CD1c-positive myeloid dendritic cell (primary cell): ENCODE measurements around the gene SH3PXD2A.
"Not testable (repeated sequence)": the region's sequence is repeated elsewhere in the genome, so short reads cannot be mapped to it uniquely, and the experiment has no call there.

Source experiments
- DNase-seq: peaks from one replicate; pipeline ENCODE4 v3.0.0-alpha.2; 2016; ENCODE audit errors: extremely low spot score

SH3PXD2A gene

DNA sequence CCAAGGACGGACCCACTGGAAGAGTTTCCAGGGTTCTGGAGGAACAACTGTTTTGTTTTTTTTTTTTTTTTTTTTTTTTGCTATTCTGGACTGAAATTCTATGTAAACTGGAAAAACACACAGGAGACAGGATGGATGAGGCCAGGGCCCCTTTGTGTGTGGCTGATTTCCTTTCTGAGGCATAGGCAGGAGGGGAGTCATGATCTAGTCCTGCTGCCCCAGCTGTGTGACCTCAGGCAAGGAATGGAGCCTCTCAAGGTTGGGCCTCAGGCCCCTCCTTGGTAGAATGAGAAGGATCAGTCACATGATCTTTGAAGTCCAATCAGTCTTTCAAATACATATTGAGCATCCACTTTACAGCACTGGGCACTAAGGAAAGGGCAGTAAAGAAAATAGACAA is 87.6 kb downstream of the SH3PXD2A start:
- no peak for DNase-seq

- no peak for DNase-seq
These were observed 88.4 kb downstream of the SH3PXD2A start for GRCh38 chr10:103766751-103767505.

GRCh38 chr10:103765981-103766380 is 89.4 kb downstream of the SH3PXD2A start:
- peak; percentile 34 for DNase-seq

DNA sequence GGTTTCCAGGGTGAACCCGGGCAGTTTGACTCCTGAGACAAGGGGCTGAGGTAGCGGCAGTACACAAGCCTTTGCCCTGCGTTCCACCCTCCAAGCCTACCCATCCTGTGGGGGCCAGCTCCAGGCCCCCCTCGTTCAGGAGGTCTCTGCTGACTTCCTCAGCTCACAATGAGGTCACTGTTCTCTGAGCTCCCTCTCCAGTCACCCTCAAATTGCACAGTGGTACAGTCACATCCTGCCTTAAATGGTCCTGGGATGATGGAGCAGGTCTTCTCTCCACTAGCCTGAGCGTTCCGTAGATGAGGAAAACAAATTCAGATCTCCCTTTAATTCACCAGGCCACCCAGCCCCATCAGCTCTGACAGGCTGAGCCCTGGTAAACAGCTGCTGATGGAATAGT is 90.2 kb downstream of the SH3PXD2A start:
- DNase-seq: no peak

- no peak for DNase-seq
These were observed 90.9 kb downstream of the SH3PXD2A start for GRCh38 chr10:103764296-103765088.

DNA sequence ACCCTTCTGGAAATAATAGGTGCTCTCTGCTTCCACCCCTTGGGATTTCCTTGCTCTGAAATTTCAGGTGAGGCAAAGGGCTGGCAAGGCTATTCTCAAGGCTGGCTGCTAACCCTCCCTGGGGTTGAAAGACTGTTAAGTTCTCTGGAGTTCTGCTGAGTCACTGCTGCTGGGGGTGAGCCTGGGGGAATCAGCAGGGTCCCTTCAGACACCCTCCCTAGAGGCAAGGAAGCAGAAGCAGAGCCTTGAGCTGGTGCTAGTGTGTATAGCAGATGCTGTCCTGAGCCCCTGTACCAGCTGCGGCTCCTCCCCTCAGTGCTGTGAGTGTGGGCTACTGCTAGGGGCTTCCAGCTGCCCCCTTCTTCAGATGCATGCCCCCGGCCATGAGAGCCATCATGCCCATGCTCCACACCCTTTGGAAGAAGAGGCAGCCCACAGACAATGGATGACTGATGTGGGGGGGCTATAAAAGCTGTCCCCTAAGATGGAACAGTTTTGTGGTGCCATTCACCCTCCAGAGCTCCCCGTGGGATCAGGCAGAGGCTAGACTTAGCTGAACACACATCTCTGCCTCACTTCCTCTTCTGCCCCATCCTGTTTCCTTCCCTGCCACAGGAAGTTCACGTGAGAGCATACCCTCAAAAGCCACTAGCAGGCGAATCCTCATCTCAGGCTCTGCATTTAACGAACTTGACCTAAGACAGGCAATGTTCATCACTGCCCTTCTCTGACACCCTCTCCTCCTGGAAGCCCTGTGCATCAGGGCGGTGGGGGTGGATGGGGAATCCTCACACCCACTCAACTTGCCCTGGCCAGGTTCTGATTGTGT is 91.8 kb downstream of the SH3PXD2A start:
- peak; percentile 64 for DNase-seq

- no peak for DNase-seq
These were observed 92.5 kb downstream of the SH3PXD2A start for GRCh38 chr10:103762916-103763315.

DNA sequence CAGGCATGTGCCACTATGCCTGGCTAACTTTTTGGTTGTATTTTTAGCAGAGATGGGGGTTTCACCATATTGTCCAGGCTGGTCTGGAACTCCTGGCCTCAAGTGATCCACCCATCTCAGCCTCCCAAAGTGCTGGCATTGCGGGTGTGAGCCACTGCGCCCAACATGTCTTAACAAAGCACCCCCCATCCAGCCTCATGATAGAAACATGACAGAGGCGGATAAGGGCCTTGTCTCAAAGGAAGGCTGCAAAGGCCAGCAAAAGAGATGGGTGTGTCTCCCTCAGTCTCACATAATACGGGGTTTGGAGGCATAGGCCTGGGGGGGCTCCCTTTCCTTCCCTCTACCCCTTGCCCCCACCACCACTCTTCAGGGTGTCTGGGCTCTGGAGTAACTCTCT is 93.2 kb downstream of the SH3PXD2A start:
- no peak for DNase-seq

GRCh38 chr10:103761075-103761920 is 94.1 kb downstream of the SH3PXD2A start:
- DNase-seq: no peak

GRCh38 chr10:103760233-103760632 is 95.1 kb downstream of the SH3PXD2A start:
- DNase-seq: not testable (repeated sequence)

DNA sequence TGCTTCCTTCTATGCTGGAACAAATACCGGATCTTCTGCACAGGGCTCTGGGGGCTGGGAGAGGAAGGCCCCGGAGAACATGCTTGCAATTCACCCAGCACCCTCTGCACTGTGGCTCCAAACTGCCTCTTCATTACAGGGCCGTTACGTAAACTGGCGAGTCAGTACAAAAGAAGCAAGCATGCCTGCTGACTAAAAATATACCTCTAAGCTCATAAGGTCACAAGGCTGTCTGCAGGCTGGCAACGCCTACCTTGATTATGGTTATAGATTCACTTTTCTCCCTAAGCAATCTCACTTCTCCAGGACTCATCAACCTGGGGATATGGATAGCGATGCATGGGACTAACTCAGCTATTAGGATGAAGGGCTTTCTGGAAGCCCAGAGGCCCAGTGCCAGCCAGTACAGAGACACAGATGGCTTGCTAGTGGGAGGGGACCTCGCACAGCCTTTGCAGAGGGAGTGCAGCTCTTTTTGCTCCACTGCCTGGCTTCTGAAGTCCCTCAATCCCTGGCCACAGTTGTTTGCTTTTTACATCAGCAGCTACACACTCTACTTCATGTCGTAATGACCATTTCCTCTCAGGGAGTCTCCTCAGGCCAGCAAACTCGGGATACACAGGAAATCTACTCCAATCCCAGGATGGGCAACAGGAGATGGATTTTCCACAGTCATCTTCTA is 96.1 kb downstream of the SH3PXD2A start:
- DNase-seq: peak; percentile 65

DNA sequence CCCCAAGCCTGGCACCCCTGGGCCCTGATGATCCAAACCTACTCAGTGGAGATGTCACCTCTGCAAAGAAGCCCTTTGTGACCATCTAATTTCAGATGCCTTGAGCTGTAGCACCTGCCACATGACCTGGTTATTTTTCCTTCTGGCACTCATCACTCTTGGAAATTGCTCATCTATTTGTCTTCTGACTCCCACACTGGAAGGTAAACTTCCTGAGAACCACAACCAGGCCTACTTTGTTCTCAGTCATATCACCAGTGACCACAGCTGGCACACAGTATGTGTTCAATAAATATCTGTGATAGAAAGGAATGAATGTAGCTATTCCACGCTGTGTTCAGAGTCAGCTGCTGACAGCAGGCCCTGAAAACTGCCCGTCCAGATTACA is 97.1 kb downstream of the SH3PXD2A start:
- no peak for DNase-seq

DNA sequence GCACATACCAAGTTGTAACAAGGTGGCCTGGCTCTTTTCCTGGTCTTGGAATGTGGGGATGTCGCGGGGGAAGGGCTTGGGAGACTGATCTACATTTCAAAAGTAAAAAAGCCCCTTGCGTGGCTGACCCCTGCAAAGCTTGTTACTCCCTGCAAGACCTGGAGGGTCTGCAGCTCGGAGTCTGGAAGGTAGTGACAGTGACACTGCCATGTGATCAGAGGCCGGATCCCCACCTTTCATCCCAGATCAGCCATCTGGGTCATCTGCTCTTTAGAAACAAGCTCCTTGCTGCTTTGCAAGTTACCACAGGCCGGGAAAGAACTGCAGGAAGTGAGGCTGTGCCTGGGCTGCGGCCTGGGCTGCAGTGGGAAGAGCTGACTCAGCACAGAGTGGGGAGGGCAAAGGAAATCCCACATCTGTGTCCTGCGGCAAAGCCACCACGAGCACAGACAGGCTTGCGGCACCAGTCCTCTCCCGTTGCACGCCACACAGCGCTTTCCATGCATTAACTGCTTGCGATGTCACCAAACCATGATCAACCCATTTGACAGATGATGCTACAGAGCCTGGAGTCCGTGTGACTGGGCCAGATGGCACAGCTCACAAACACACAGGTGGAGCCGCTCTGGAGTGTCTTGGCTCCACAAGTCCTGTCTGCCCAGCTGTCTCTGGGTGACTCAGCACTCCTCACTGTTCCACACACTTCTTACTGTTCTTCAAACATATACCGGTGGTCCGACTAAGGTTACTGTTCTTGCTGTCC is 97.7 kb downstream of the SH3PXD2A start:
- peak; percentile 57 for DNase-seq

GRCh38 chr10:103756277-103756869 is 99.0 kb downstream of the SH3PXD2A start:
- no peak for DNase-seq

DNA sequence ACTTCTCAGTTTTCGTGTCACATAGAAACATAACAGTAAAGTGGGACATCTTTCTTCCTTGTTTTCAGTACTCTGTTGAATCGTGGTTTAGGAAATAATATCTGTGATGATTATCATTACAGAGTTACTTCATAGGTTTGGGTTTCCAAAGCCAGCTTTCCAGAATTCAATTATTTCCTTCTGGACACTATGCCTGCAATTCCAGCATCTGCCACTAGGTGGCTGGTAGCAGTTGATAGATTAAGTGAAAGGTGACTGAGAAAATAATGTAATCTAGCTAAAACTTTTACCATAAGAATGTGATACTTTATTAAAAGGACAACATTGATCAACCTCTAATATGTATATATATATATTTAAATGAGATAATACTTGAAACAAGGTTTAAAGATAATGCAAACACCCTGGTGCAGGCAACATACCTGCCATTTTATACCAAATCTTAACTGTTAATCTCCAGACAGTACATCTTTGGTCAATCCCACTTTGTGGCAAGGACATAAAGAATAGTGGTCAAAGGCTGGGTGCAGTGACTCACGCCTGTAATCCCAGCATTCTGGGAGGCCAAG is 102.6 kb downstream of the SH3PXD2A start:
- peak; percentile 60 for DNase-seq

DNA sequence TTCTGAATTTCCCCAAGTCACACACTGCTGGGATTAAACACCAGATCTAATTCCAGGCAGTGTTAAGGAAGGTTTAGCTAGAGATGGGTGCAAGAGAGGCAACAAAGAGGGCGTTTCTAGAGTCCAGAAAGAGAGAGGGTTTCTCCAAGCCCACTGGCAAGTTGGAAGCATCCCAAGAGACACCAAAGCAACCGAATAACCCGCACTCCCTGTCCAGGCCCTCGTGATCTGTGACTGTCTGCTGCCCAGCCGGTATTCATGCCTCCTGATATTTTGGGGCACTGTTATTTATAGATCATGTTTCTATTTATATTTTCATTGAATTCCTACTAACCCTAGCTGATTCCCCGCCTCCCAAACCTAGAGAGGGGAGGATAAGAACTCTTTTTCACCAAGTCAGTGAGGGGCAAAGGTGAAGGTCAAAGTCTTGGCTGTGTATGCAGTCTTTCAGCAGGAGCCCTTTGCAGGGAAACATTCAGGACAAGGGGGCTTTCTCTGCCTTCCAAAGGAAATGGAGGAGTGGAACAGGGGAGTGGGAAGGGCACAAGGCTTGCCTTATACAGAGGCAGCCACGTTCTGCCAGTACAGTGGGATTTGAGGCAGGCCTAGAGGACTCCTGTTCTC is 103.6 kb downstream of the SH3PXD2A start:
- DNase-seq: no peak

GRCh38 chr10:103750836-103751235 is 104.5 kb downstream of the SH3PXD2A start:
- DNase-seq: no peak

DNA sequence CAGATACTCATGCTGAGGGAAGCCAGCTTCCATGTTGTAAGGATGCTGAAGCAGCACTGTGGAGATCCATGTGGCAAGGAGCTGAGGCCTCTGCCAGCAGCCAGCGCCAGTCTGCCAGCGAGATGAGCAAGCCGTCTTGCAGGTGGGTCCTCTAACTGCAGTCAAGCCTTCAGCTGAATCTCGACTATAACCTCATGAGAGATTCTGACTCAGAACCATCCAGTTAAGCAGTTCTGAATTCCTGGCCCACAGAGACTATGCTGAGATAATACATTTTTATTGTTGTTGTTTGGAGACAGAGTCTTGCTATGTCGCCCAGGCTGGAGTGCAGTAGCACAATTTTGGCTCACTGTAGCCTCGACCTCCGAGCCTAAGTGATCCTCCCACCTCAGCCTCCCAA is 105.6 kb downstream of the SH3PXD2A start:
- DNase-seq: no peak

DNA sequence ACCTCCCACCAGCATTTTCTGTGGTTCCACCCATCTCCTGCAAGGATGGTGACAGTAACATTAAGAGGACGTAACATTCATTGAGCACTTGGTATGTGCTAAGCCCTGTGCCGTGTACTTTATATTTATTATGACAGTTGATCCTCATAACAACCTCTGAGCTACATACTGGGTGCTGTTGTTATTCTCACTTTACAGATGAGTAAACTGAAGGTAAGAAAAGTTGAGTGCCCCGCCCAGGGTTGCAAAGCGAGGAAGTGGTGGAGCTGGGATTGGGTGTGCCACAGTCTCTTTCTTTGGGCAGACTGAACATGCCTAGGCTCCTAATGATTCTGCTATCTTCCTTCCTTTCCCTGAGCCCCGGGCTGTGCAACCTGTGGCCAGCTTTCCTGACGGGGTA is 107.4 kb downstream of the SH3PXD2A start:
- no peak for DNase-seq
